ENCODE measurements around the gene ACP5. TPM values are rescaled to one million over a fixed set of nuclear protein-coding genes. Genes with fewer than 3 reads are reported as not detected.
"Not testable (repeated sequence)": the region's sequence is repeated elsewhere in the genome, so short reads cannot be mapped to it uniquely, and the experiment has no call there.

The ACP5 gene
- 1 to 10 TPM; 2.1 to 3.8 TPM for total RNA-seq
- not detected for polyA plus RNA-seq (2013, experiment 1 of 2)
- polyA plus RNA-seq (2013, experiment 2 of 2): not detected
- long read RNA-seq, experiment 1, partial matches to known transcripts: 1 of 3 reads
- long read RNA-seq, experiment 1, other reads (novel, unspliced or antisense): 2 of 3 reads
- long read RNA-seq, experiment 2, partial matches to known transcripts: 2 of 3 reads
- long read RNA-seq, experiment 2, other reads (novel, unspliced or antisense): 0 of 3 reads
- long read RNA-seq, experiment 3, transcript ACP5-202 (6 exons, 1,527 nt): major isoform, 6 of 17 reads
- long read RNA-seq, experiment 3, transcript ACP5-201 (7 exons, 1,630 nt): major isoform, 6 of 17 reads
- long read RNA-seq, experiment 3, partial matches to known transcripts: 3 of 17 reads
- long read RNA-seq, experiment 3, other reads (novel, unspliced or antisense): 2 of 17 reads
- long read RNA-seq, experiment 4, partial matches to known transcripts: 0 of 3 reads
- long read RNA-seq, experiment 4, other reads (novel, unspliced or antisense): 0 of 3 reads

DNA sequence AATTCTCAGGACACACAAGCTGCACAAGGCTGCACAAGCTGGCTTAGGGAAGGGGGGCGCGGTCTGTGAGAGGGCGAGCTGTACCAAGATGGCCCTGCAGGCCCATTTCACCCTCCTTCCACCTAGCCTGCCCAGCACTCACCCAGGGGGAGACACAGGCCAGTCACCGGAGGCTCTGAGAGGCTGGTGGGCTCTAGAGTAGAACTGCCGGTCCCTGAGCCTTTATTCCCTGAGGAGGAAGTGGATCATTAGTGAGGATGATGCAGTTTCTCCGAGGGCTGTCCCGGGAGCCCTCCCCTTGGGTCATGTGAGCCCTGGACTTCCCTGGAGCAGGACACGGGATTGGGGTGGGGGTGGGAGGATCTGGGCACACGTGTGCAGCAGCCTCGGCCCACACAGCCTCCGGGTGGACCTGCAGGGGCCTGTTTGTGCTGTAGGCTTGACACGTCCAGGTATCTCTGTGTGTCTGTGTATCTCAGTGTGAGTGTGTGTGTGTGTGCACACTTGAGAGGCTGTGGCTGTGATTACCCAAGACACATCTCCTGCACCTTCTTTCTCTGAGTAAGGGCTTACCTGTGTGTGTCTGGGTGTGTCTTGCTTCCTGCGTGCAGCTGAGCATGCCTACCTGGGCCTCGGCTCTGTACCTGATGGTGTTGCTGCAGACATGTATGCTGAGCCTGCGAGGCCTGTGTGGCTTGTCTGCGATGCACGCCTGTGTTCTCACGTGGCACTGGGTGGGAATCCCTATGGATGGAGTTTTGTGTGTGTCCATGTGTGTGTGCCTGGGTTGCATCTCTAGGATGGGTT is at the start of gene ACP5:
Gene ACP5, minus strand, starts transcription at position 195 of the 807 bp plus-strand sequence. CDS start 328 bp downstream, outside the sequence.
- peaks cover 5% of the 10 kb centered on the region for H3K9me3 Mint-ChIP-seq
- TF ChIP-seq, protein P1, sequence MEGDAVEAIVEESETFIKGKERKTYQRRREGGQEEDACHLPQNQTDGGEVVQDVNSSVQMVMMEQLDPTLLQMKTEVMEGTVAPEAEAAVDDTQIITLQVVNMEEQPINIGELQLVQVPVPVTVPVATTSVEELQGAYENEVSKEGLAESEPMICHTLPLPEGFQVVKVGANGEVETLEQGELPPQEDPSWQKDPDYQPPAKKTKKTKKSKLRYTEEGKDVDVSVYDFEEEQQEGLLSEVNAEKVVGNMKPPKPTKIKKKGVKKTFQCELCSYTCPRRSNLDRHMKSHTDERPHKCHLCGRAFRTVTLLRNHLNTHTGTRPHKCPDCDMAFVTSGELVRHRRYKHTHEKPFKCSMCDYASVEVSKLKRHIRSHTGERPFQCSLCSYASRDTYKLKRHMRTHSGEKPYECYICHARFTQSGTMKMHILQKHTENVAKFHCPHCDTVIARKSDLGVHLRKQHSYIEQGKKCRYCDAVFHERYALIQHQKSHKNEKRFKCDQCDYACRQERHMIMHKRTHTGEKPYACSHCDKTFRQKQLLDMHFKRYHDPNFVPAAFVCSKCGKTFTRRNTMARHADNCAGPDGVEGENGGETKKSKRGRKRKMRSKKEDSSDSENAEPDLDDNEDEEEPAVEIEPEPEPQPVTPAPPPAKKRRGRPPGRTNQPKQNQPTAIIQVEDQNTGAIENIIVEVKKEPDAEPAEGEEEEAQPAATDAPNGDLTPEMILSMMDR (conservative IDR thresholded peaks at IDR 0.05): no peak
- H3K4me3 ChIP-seq (ENCODE audit: low read length): no peak within 1 kb of the TSS
- no peaks in the 10 kb centered on the region for H3K36me3 ChIP-seq (ENCODE audit: control insufficient read depth, insufficient read depth, low read length)
- no peak within 1 kb of the TSS for H3K9ac ChIP-seq (ENCODE audit: extremely low read depth, low read length, poor library complexity, severe bottlenecking)
- no peaks in the 10 kb centered on the region for H3K4me1 ChIP-seq (ENCODE audit: control insufficient read depth, insufficient read depth, low read length)
- peaks cover 3% of the 10 kb centered on the region for H3K4me1 Mint-ChIP-seq
- no peaks in the 10 kb centered on the region for H3K9me3 ChIP-seq (ENCODE audit: control insufficient read depth, low read length)
- H3K27me3 Mint-ChIP-seq (ENCODE audit: insufficient read depth): peaks cover 22% of the 10 kb centered on the region
- no peak within 1 kb of the TSS for H3K27ac Mint-ChIP-seq
- peak within 1 kb of the TSS; percentile 36 for H3K4me3 Mint-ChIP-seq
- no peaks in the 10 kb centered on the region for H3K36me3 Mint-ChIP-seq (ENCODE audit: low read depth)
- H3K27ac ChIP-seq (ENCODE audit: low read depth, low read length): no peak within 1 kb of the TSS
- H3K27me3 ChIP-seq (ENCODE audit: control insufficient read depth, insufficient read depth, low read length, poor library complexity, severe bottlenecking): no peaks in the 10 kb centered on the region
- 87 to 93% methylated on average over 3 to 18 of the region's 18 CpGs for WGBS, 2 experiments (ENCODE audit: insufficient coverage in 1 of 2, insufficient read length in 1 of 2)
- DNase-seq: no peak

GRCh38 chr19:11626252-11626651 is 48.8 kb upstream of the ACP5 start:
- Mint-ChIP-seq H3K4me1 (peaks cover 17% of the 10 kb centered on the region), H3K27ac (no peak overlapping the region), H3K4me3 (no peak overlapping the region), H3K9me3 (peaks cover 45% of the 10 kb centered on the region), H3K27me3 (ENCODE audit: insufficient read depth) (peaks cover 43% of the 10 kb centered on the region), H3K36me3 (ENCODE audit: low read depth) (peaks cover 13% of the 10 kb centered on the region)
- TF ChIP-seq, protein P1 (conservative IDR thresholded peaks at IDR 0.05): no peak
- Histone ChIP-seq H3K27me3 (ENCODE audit: control insufficient read depth, insufficient read depth, low read length, poor library complexity, severe bottlenecking) (no peaks in the 10 kb centered on the region), H3K4me3 (ENCODE audit: low read length) (no peak overlapping the region), H3K4me1 (ENCODE audit: control insufficient read depth, insufficient read depth, low read length) (peaks cover 5% of the 10 kb centered on the region), H3K36me3 (ENCODE audit: control insufficient read depth, insufficient read depth, low read length) (peaks cover 8% of the 10 kb centered on the region), H3K27ac (ENCODE audit: low read depth, low read length) (no peak overlapping the region), H3K9me3 (ENCODE audit: control insufficient read depth, low read length) (peaks cover 3% of the 10 kb centered on the region), H3K9ac (ENCODE audit: extremely low read depth, low read length, poor library complexity, severe bottlenecking) (no peak overlapping the region)
- 88% methylated on average over 10 to 15 of the region's 15 CpGs for WGBS, 2 experiments (ENCODE audit: insufficient coverage in 1 of 2, insufficient read length in 1 of 2)
- DNase-seq: no peak

DNA sequence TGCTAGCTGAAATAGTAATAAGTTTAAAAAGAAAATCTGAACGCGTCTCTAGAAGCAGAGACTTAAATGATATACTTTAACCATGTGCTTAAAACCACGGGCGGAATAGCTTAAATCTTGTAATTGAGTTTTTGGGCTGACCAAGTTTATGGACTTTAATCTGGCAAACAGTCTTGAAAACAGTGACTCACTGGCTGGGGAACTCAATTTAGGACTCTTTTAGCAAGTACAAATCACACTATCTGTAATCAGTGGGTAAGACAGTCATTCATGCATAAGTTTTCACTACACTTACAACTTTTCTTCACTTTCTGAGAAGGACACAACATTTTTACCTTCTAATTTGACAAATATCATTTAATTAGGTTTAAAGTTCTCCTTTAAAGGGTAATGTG is 46.6 kb upstream of the ACP5 start:
- Mint-ChIP-seq H3K4me1 (peaks cover 17% of the 10 kb centered on the region), H3K27ac (no peak overlapping the region), H3K4me3 (peak overlapping the region; percentile 49), H3K36me3 (ENCODE audit: low read depth) (peaks cover 35% of the 10 kb centered on the region), H3K9me3 (peaks cover 59% of the 10 kb centered on the region), H3K27me3 (ENCODE audit: insufficient read depth) (peaks cover 36% of the 10 kb centered on the region)
- no peaks in the 10 kb centered on the region for H3K27me3 ChIP-seq (ENCODE audit: control insufficient read depth, insufficient read depth, low read length, poor library complexity, severe bottlenecking)
- H3K9ac ChIP-seq (ENCODE audit: extremely low read depth, low read length, poor library complexity, severe bottlenecking): no peak overlapping the region
- peaks cover 5% of the 10 kb centered on the region for H3K4me1 ChIP-seq (ENCODE audit: control insufficient read depth, insufficient read depth, low read length)
- no peak for DNase-seq
- H3K9me3 ChIP-seq (ENCODE audit: control insufficient read depth, low read length): peaks cover 25% of the 10 kb centered on the region
- TF ChIP-seq, protein P1 (conservative IDR thresholded peaks at IDR 0.05): no peak
- H3K27ac ChIP-seq (ENCODE audit: low read depth, low read length): no peak overlapping the region
- H3K36me3 ChIP-seq (ENCODE audit: control insufficient read depth, insufficient read depth, low read length): peaks cover 29% of the 10 kb centered on the region
- 87 to 97% methylated on average over 4 of the region's 4 CpGs for WGBS, 2 experiments (ENCODE audit: insufficient coverage in 1 of 2, insufficient read length in 1 of 2)
- peak overlapping the region; percentile 63 for H3K4me3 ChIP-seq (ENCODE audit: low read length)

DNA sequence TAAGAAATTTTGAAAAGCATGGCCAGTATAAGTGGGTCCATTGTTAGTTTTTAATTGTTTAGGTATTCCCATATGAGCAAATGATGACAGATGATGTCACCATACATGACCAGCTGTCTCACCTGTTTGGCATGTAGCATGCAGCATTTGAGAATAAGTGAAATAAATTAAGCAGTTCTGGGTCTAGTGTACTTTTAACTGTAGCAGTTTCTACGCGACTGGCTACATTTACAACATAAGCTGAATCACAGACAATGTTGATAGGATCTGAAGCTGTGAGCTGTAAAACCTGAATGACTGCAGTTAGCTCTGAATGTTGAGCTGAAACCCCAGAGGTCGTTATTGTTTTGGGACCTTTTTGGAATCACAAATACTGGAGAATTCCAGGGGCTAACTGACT is 45.0 kb upstream of the ACP5 start:
- Histone ChIP-seq H3K9me3 (ENCODE audit: control insufficient read depth, low read length) (peaks cover 41% of the 10 kb centered on the region), H3K36me3 (ENCODE audit: control insufficient read depth, insufficient read depth, low read length) (peaks cover 46% of the 10 kb centered on the region)
- H3K9ac ChIP-seq (ENCODE audit: extremely low read depth, low read length, poor library complexity, severe bottlenecking); H3K4me3 Mint-ChIP-seq; H3K4me1 ChIP-seq (ENCODE audit: control insufficient read depth, insufficient read depth, low read length); DNase-seq; H3K4me3 ChIP-seq (ENCODE audit: low read length); H3K27me3 ChIP-seq (ENCODE audit: control insufficient read depth, insufficient read depth, low read length, poor library complexity, severe bottlenecking); H3K27ac Mint-ChIP-seq; H3K27ac ChIP-seq (ENCODE audit: low read depth, low read length): not testable (repeated sequence)
- 75 to 80% methylated on average over 3 of the region's 3 CpGs for WGBS, 2 experiments (ENCODE audit: insufficient coverage in 1 of 2, insufficient read length in 1 of 2)
- H3K9me3 Mint-ChIP-seq: peaks cover 76% of the 10 kb centered on the region
- peaks cover 17% of the 10 kb centered on the region for H3K4me1 Mint-ChIP-seq
- peaks cover 51% of the 10 kb centered on the region for H3K36me3 Mint-ChIP-seq (ENCODE audit: low read depth)
- H3K27me3 Mint-ChIP-seq (ENCODE audit: insufficient read depth): peaks cover 36% of the 10 kb centered on the region

Data from endodermal cell (in vitro differentiated cells).